A549 (cell line): Measurements from ENCODE around the gene SNX17.

Experiments used
- CBX8 ChIP-seq: fragments of 200-600 bp; sonication (generic); IDR thresholded peaks from 2 replicates; pipeline ENCODE4 v1.6.1; 2016
- CEBPB ChIP-seq, 2 experiments: fragments of >200 bp in 1 of 2; sonication (Bioruptor Twin) in 1 of 2; formaldehyde crosslinking in 1 of 2; IDR thresholded peaks; 2 replicates each; pipeline ENCODE4 v1.6.1; 2012 to 2016
- CHD4 ChIP-seq: fragments of 200-600 bp; sonication (generic); IDR thresholded peaks from 2 replicates; pipeline ENCODE4 v1.6.1; 2016; ENCODE audit warnings: antibody characterized with exemption, mild to moderate bottlenecking, borderline replicate concordance
- MYC ChIP-seq: IDR thresholded peaks from 2 replicates; pipeline ENCODE4 v1.6.1; 2012; ENCODE audit warnings: mild to moderate bottlenecking, inconsistent platforms, low read length, improper control_type of control experiment, borderline replicate concordance
- NFE2L2 ChIP-seq: fragments of 150-350 bp; conservative IDR thresholded peaks from 2 replicates; pipeline ENCODE4 v1.6.1; 2014; ENCODE audit warnings: low read length
- POLR2A ChIP-seq: IDR thresholded peaks from 2 replicates; pipeline ENCODE4 v1.6.1; 2012; ENCODE audit warnings: mild to moderate bottlenecking, low read length
- RAD21 ChIP-seq, 2 experiments: fragments of >200 bp in 1 of 2; sonication (Bioruptor Twin) in 1 of 2; formaldehyde crosslinking in 1 of 2; IDR thresholded peaks in 1 of 2; conservative IDR thresholded peaks in 1 of 2; 2 replicates in 1 of 2; 3 replicates in 1 of 2; pipeline ENCODE4 v1.6.1; 2012 to 2018; ENCODE audit warnings: inconsistent platforms in 1 of 2
- RCOR1 ChIP-seq: fragments of 150-350 bp; IDR thresholded peaks from 2 replicates; pipeline ENCODE4 v1.6.1; 2014; ENCODE audit warnings: antibody characterized with exemption, low read length, low read depth
- RFX5 ChIP-seq: fragments of 450-650 bp; IDR thresholded peaks from 2 replicates; pipeline ENCODE4 v1.7.1; 2014; ENCODE audit warnings: antibody characterized with exemption, mild to moderate bottlenecking, moderate library complexity
- TP53 ChIP-seq: fragments of 250-450 bp; sonication (Bioruptor Pico); IDR thresholded peaks from 2 replicates; pipeline ENCODE4 v1.5.0; 2021; ENCODE audit warnings: mild to moderate bottlenecking, moderate library complexity
- ZFP36 ChIP-seq: fragments of 450-650 bp; IDR thresholded peaks from 2 replicates; pipeline ENCODE4 v1.6.1; 2014; ENCODE audit warnings: borderline replicate concordance; ENCODE audit not compliant: partially characterized antibody
- ZSCAN20 ChIP-seq: fragments of 250-450 bp; sonication (Bioruptor Pico); IDR thresholded peaks from 2 replicates; pipeline ENCODE4 v1.8.0; 2022; ENCODE audit warnings: mild to moderate bottlenecking, moderate library complexity
- TF ChIP-seq, protein P1 (sequence below): fragments of >200 bp; sonication (Bioruptor Twin); formaldehyde crosslinking; IDR thresholded peaks from 3 replicates; pipeline ENCODE4 v1.5.1; 2016
- TF ChIP-seq, protein P2 (sequence below): IDR thresholded peaks from 2 replicates; pipeline ENCODE4 v1.6.1; 2012

DNA sequence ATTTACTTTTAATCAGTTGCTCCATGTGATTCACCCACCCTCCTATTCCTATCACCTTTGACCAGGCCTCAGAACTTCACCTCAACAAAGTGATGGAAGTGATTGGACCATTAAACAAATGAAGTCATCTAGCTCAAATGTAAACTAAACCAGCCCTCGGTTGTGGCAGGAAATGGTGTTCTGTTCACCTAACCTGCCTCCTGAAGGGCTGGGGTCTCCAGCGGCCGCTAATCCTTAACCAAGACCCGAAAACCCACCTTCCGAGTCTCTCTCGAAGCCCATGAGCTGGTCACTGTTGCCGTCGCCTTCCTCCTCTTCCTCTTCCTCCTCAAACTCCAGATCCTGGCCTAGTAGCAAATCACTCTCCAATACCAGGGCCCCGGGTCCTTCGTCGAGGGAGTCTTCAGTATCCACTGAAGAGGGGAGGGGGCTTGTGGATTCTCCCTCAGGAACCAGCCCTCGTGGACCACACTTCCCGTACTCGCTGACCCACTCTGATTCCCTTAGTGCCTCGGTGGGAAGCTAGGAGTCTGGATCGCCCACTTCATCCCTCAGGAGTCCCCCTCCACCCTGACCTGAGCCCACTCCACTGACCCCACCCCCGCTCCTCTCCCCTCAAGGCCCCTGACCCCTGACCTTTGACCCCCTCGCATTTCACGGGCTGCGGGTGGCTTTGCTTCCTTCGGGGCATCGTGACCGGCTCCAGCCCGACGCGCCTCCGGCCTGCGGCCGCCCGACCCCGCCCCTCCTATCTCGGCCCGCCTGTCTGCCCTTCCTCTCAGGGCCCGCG, 9.6 kb downstream of the SNX17 start:
- TF ChIP-seq, protein P1, sequence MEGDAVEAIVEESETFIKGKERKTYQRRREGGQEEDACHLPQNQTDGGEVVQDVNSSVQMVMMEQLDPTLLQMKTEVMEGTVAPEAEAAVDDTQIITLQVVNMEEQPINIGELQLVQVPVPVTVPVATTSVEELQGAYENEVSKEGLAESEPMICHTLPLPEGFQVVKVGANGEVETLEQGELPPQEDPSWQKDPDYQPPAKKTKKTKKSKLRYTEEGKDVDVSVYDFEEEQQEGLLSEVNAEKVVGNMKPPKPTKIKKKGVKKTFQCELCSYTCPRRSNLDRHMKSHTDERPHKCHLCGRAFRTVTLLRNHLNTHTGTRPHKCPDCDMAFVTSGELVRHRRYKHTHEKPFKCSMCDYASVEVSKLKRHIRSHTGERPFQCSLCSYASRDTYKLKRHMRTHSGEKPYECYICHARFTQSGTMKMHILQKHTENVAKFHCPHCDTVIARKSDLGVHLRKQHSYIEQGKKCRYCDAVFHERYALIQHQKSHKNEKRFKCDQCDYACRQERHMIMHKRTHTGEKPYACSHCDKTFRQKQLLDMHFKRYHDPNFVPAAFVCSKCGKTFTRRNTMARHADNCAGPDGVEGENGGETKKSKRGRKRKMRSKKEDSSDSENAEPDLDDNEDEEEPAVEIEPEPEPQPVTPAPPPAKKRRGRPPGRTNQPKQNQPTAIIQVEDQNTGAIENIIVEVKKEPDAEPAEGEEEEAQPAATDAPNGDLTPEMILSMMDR: no peak
- TF ChIP-seq RFX5: no peak
- no peak for TF ChIP-seq TP53 (CRISPR knock-in tag)
- no peak for TF ChIP-seq RAD21 (conservative IDR thresholded peaks at IDR 0.05 in 1 of 2, IDR thresholded peaks at IDR 0.05 in 1 of 2)
- no peak; the same call in 1 of the 2 replicates for TF ChIP-seq POLR2A
- TF ChIP-seq, protein P2, sequence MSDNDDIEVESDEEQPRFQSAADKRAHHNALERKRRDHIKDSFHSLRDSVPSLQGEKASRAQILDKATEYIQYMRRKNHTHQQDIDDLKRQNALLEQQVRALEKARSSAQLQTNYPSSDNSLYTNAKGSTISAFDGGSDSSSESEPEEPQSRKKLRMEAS: no peak
- no peak for TF ChIP-seq RCOR1
- no peak for TF ChIP-seq ZSCAN20
- no peak for TF ChIP-seq MYC
- TF ChIP-seq CHD4: no peak
- no peak for TF ChIP-seq ZFP36
- no peak for TF ChIP-seq CEBPB (IDR thresholded peaks at IDR 0.05)
- TF ChIP-seq CBX8: no peak
- TF ChIP-seq NFE2L2: no peak
